ENCODE results near the gene PITPNB.

GRCh38 chr22:27885977-27886842 is 32.8 kb downstream of the PITPNB start:
- TF ChIP-seq CTCF (IDR thresholded peaks at IDR 0.05): peak; percentile 84 to 92 (median 86)
- no peak for TF ChIP-seq EP300 (IDR thresholded peaks at IDR 0.05; ENCODE audit: low read depth)
- no peak for TF ChIP-seq POLR2A (IDR thresholded peaks at IDR 0.05)
